ENCODE data around the gene NUP50. TPM values are rescaled to one million over a fixed set of nuclear protein-coding genes. Genes with fewer than 3 reads are reported as not detected.

Gene NUP50
- total and polyA plus RNA-seq, 2 of the 13 experiments (the other 11 are each of a cell fraction or from before 2014, with no cell fraction given), result 14.2 to 52.4 TPM

- TF ChIP-seq ZNF383 (CRISPR knock-in tag; IDR thresholded peaks at IDR 0.05; ENCODE audit: borderline replicate concordance), result no peak
- TF ChIP-seq CSRNP2 (CRISPR knock-in tag; conservative IDR thresholded peaks at IDR 0.05; ENCODE audit: low read depth), result no peak
- TF ChIP-seq ZNF660 (CRISPR knock-in tag; IDR thresholded peaks at IDR 0.05; ENCODE audit: borderline replicate concordance, low read depth), result no peak
- TF ChIP-seq ZBTB34 (CRISPR knock-in tag; IDR thresholded peaks at IDR 0.05), result no peak
- TF ChIP-seq ZNF124 (CRISPR knock-in tag; IDR thresholded peaks at IDR 0.05), result no peak
- peak; percentile 43; the same call in 1 of the 2 replicates for TF ChIP-seq POLR2G (IDR thresholded peaks at IDR 0.05; ENCODE audit: low read depth, low read length)
- no peak for TF ChIP-seq ZNF549 (CRISPR knock-in tag; IDR thresholded peaks at IDR 0.05)
- TF ChIP-seq CREBL2 (CRISPR knock-in tag; IDR thresholded peaks at IDR 0.05; ENCODE audit: borderline replicate concordance), result no peak
- no peak for TF ChIP-seq SNAPC5 (CRISPR knock-in tag; IDR thresholded peaks at IDR 0.05; ENCODE audit: borderline replicate concordance)
- TF ChIP-seq MTF2 (CRISPR knock-in tag; IDR thresholded peaks at IDR 0.05; ENCODE audit: borderline replicate concordance), result no peak
- no peak for TF ChIP-seq PBX2 (CRISPR knock-in tag; IDR thresholded peaks at IDR 0.05)
- TF ChIP-seq MNT (IDR thresholded peaks at IDR 0.05), result no peak
- TF ChIP-seq ZNF235 (CRISPR knock-in tag; IDR thresholded peaks at IDR 0.05; ENCODE audit: borderline replicate concordance), result no peak
- TF ChIP-seq FIP1L1 (IDR thresholded peaks at IDR 0.05; ENCODE audit: borderline replicate concordance, insufficient read depth, low read depth, low read length), result no peak
- TF ChIP-seq ZBTB4 (CRISPR knock-in tag; IDR thresholded peaks at IDR 0.05; ENCODE audit: borderline replicate concordance), result no peak
- TF ChIP-seq TRIM24 (CRISPR knock-in tag; IDR thresholded peaks at IDR 0.05), result no peak
- TF ChIP-seq CENPT (CRISPR knock-in tag; IDR thresholded peaks at IDR 0.05; ENCODE audit: low read depth), result no peak
- no peak for TF ChIP-seq ZKSCAN5 (CRISPR knock-in tag; IDR thresholded peaks at IDR 0.05)
- TF ChIP-seq SMARCC2 (IDR thresholded peaks at IDR 0.05), result no peak
Measured at GRCh38 chr22:45179276-45180049, 15.7 kb downstream of the NUP50 start (continued).
